NCI-H524 (cell line): ENCODE measurements around the gene FNIP2.
A peak's percentile ranks its signal among the peaks of the same experiment; 100 is the strongest.
"Not testable (repeated sequence)": the region's sequence is repeated elsewhere in the genome, so short reads cannot be mapped to it uniquely, and the experiment has no call there.

Experiments used
- DNase-seq, 2 experiments: peaks; one replicate each; lab custom pipeline; 2025; lab: John Stamatoyannopoulos, UW

The FNIP2 gene

GRCh38 chr4:158793430-158793829 is 24.6 kb downstream of the FNIP2 start:
- DNase-seq = not testable (repeated sequence)

- DNase-seq = no peak
Observed at GRCh38 chr4:158796370-158797140, 27.7 kb downstream of the FNIP2 start.

GRCh38 chr4:158798062-158798461 is 29.2 kb downstream of the FNIP2 start:
- DNase-seq = no peak

GRCh38 chr4:158799013-158799770 is 30.4 kb downstream of the FNIP2 start:
- no peak for DNase-seq

GRCh38 chr4:158799856-158800255 is 31.0 kb downstream of the FNIP2 start:
- no peak for DNase-seq

- no peak for DNase-seq
Observed at GRCh38 chr4:158801066-158801465, 32.2 kb downstream of the FNIP2 start.

GRCh38 chr4:158801677-158802076 is 32.9 kb downstream of the FNIP2 start:
- DNase-seq = no peak

- no peak for DNase-seq
Observed at GRCh38 chr4:158802914-158803313, 34.1 kb downstream of the FNIP2 start.

- peak; percentile 73 to 94 for DNase-seq
Observed at GRCh38 chr4:158805635-158806471, 37.0 kb downstream of the FNIP2 start.

- DNase-seq = no peak
Observed at GRCh38 chr4:158807691-158808090, 38.9 kb downstream of the FNIP2 start.

GRCh38 chr4:158808399-158808798 is 39.6 kb downstream of the FNIP2 start:
- no peak for DNase-seq

- DNase-seq = not testable (repeated sequence)
Observed at GRCh38 chr4:158809208-158809607, 40.4 kb downstream of the FNIP2 start.

GRCh38 chr4:158809611-158810486 is 41.0 kb downstream of the FNIP2 start:
- peak in 1 of 2 experiments; percentile 6 for DNase-seq

- peak in 1 of 2 experiments; percentile 22 for DNase-seq
Observed at GRCh38 chr4:158810487-158811215, 41.8 kb downstream of the FNIP2 start.

GRCh38 chr4:158811216-158811540 is 42.4 kb downstream of the FNIP2 start:
- no peak for DNase-seq

- DNase-seq = no peak
Observed at GRCh38 chr4:158811704-158812103, 42.9 kb downstream of the FNIP2 start.

- no peak for DNase-seq
Observed at GRCh38 chr4:158812133-158812532, 43.3 kb downstream of the FNIP2 start.

- no peak for DNase-seq
Observed at GRCh38 chr4:158812543-158812942, 43.7 kb downstream of the FNIP2 start.

- DNase-seq = no peak
Observed at GRCh38 chr4:158813113-158813512, 44.3 kb downstream of the FNIP2 start.

GRCh38 chr4:158814207-158814606 is 45.4 kb downstream of the FNIP2 start:
- no peak for DNase-seq
